Measurements from ENCODE around the gene LMBRD1.

GRCh38 chr6:69796073-69796641, 653 bp downstream of the LMBRD1 start:
- TF ChIP-seq CTCF (IDR thresholded peaks at IDR 0.05) = no peak
- TF ChIP-seq POLR2A (IDR thresholded peaks at IDR 0.05) = no peak
- no peak for TF ChIP-seq EP300 (IDR thresholded peaks at IDR 0.05)

All from ovary (tissue), 3 donors.